GM12878 (cell line): ENCODE results near the gene ADCY1. TPM values are rescaled to one million over a fixed set of nuclear protein-coding genes. Genes with fewer than 3 reads are reported as not detected.

Source experiments
- ASH2L ChIP-seq: fragments of 300-600, 200-600 bp; sonication (generic); IDR thresholded peaks from 2 replicates; pipeline ENCODE4 v1.6.1; 2017; ENCODE audit warnings: low read depth, mild to moderate bottlenecking, borderline replicate concordance
- CHD1 ChIP-seq: IDR thresholded peaks from 2 replicates; pipeline ENCODE4 v1.6.1; 2012; ENCODE audit warnings: low read depth, low read length, improper control_type of control experiment
- RB1 ChIP-seq: fragments of 450-650 bp; formaldehyde crosslinking; IDR thresholded peaks from 2 replicates; pipeline ENCODE4 v1.6.1; 2017; ENCODE audit warnings: mild to moderate bottlenecking, borderline replicate concordance
- SIX5 ChIP-seq: IDR thresholded peaks from 2 replicates; pipeline ENCODE4 v1.6.1; 2011; ENCODE audit warnings: mild to moderate bottlenecking, low read depth, low read length, moderate library complexity; ENCODE audit not compliant: severe bottlenecking
- polyA plus RNA-seq, 11 experiments: library from polyadenylated mRNA; depleted of rRNA in 4 of 11; unstranded in 6 of 11; stranded (reverse) in 5 of 11; fragments of >200 nt; fragmentation: Nextera tagmentation in 4 of 11; fragmentation: Illumina TruSeq in 1 of 11; extraction: Ambion mirVana in 4 of 11; extraction: Trizol in 1 of 11; gene quantifications; 1 replicate in 1 of 11; 2 replicates in 10 of 11; pipeline versions ENCODE4 v1.2.1 to v1.2.3, GENCODE V29; 2011 to 2016; ENCODE audit warnings: inconsistent platforms in 2 of 11, missing spikeins in 2 of 11, low read depth in 1 of 11
- total RNA-seq, 4 experiments: library from RNA; depleted of rRNA in 3 of 4; stranded (reverse); fragments of >200 nt in 3 of 4; fragmentation: Illumina TruSeq in 1 of 4; extraction: Trizol in 1 of 4; gene quantifications; 2 replicates each; pipeline versions ENCODE4 v1.2.1 to v1.2.3, GENCODE V29; 2013 to 2021
- TF ChIP-seq, protein P1 (sequence below): fragments of 450-650 bp; formaldehyde crosslinking; IDR thresholded peaks from 2 replicates; pipeline ENCODE4 v1.5.0; 2022; ENCODE audit warnings: mild to moderate bottlenecking, missing genetic modification characterization
- TF ChIP-seq, protein P2 (sequence below): fragments of 150-350 bp; IDR thresholded peaks from 2 replicates; pipeline ENCODE4 v1.6.1; 2014; ENCODE audit warnings: mild to moderate bottlenecking, low read depth, low read length
- TF ChIP-seq, protein P3 (sequence below): fragments of 450-650 bp; IDR thresholded peaks from 2 replicates; pipeline ENCODE4 v1.6.1; 2017; ENCODE audit warnings: mild to moderate bottlenecking

The ADCY1 gene
- total and polyA plus RNA-seq, 10 of the 15 experiments (the other 5 are each of a cell fraction or from before 2014, with no cell fraction given): 0.13 to 1.4 (median 0.45) TPM; not detected in 1

DNA sequence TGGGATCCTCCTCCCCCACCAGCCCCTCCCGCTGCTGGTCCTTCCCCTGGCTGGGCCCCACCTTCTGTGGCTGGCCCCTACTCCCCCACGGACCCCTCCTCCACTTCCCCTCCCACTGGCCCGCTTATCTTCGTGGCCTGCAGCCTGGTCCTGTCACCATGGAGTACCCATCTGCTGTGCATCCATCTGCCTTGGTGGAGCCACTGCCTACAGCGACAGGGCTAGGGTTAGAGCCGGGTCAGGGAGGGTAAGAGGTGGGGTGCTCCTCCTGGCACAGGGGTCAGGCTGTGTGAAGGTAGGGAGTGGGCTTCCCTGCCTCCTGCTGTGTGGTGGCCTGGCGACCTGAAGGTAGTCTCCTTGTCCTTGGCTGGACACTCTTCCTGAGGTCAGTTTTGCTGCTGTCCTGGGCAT lies 5.2 kb downstream of the ADCY1 start (continued):
- TF ChIP-seq, protein P1, sequence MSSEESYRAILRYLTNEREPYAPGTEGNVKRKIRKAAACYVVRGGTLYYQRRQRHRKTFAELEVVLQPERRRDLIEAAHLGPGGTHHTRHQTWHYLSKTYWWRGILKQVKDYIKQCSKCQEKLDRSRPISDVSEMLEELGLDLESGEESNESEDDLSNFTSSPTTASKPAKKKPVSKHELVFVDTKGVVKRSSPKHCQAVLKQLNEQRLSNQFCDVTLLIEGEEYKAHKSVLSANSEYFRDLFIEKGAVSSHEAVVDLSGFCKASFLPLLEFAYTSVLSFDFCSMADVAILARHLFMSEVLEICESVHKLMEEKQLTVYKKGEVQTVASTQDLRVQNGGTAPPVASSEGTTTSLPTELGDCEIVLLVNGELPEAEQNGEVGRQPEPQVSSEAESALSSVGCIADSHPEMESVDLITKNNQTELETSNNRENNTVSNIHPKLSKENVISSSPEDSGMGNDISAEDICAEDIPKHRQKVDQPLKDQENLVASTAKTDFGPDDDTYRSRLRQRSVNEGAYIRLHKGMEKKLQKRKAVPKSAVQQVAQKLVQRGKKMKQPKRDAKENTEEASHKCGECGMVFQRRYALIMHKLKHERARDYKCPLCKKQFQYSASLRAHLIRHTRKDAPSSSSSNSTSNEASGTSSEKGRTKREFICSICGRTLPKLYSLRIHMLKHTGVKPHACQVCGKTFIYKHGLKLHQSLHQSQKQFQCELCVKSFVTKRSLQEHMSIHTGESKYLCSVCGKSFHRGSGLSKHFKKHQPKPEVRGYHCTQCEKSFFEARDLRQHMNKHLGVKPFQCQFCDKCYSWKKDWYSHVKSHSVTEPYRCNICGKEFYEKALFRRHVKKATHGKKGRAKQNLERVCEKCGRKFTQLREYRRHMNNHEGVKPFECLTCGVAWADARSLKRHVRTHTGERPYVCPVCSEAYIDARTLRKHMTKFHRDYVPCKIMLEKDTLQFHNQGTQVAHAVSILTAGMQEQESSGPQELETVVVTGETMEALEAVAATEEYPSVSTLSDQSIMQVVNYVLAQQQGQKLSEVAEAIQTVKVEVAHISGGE (CRISPR knock-in tag): no peak
- no peak for TF ChIP-seq SIX5
- no peak for TF ChIP-seq ASH2L
- TF ChIP-seq CHD1: no peak
- TF ChIP-seq, protein P2, sequence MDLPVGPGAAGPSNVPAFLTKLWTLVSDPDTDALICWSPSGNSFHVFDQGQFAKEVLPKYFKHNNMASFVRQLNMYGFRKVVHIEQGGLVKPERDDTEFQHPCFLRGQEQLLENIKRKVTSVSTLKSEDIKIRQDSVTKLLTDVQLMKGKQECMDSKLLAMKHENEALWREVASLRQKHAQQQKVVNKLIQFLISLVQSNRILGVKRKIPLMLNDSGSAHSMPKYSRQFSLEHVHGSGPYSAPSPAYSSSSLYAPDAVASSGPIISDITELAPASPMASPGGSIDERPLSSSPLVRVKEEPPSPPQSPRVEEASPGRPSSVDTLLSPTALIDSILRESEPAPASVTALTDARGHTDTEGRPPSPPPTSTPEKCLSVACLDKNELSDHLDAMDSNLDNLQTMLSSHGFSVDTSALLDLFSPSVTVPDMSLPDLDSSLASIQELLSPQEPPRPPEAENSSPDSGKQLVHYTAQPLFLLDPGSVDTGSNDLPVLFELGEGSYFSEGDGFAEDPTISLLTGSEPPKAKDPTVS: no peak
- no peak for TF ChIP-seq RB1
- TF ChIP-seq, protein P3, sequence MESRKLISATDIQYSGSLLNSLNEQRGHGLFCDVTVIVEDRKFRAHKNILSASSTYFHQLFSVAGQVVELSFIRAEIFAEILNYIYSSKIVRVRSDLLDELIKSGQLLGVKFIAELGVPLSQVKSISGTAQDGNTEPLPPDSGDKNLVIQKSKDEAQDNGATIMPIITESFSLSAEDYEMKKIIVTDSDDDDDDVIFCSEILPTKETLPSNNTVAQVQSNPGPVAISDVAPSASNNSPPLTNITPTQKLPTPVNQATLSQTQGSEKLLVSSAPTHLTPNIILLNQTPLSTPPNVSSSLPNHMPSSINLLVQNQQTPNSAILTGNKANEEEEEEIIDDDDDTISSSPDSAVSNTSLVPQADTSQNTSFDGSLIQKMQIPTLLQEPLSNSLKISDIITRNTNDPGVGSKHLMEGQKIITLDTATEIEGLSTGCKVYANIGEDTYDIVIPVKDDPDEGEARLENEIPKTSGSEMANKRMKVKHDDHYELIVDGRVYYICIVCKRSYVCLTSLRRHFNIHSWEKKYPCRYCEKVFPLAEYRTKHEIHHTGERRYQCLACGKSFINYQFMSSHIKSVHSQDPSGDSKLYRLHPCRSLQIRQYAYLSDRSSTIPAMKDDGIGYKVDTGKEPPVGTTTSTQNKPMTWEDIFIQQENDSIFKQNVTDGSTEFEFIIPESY: no peak
